Brain microvascular endothelial cell (primary cell): ENCODE measurements around the gene KCNJ18.
"Not testable (repeated sequence)": the region's sequence is repeated elsewhere in the genome, so short reads cannot be mapped to it uniquely, and the experiment has no call there.

Source experiments
- DNase-seq: peaks from one replicate; pipeline ENCODE4 v3.0.0-alpha.2; 2020
- H3K27ac ChIP-seq: fragments of 250-450 bp; sonication (Bioruptor Pico); 2 replicates; pipeline ENCODE4 v1.5.1; 2020; ENCODE audit warnings: mild to moderate bottlenecking, moderate library complexity
- H3K27me3 ChIP-seq: fragments of 250-450 bp; sonication (Bioruptor Pico); replicated peaks from 2 replicates; pipeline ENCODE4 v1.5.1; 2020; ENCODE audit warnings: mild to moderate bottlenecking
- H3K36me3 ChIP-seq: fragments of 250-450 bp; sonication (Bioruptor Pico); replicated peaks from 2 replicates; pipeline ENCODE4 v1.5.1; 2020; ENCODE audit warnings: mild to moderate bottlenecking
- H3K4me3 ChIP-seq: 2 replicates; pipeline ENCODE4 v1.5.1; 2011; ENCODE audit warnings: low read depth, mild to moderate bottlenecking, control low read depth, low read length, moderate library complexity
- in situ Hi-C: cut with HindIII; loops from 2 replicates; pipeline ENCODE4 v1.10.0; 2017; ENCODE audit warnings: low sequenced_read_pairs, low pct_ligation_motif_present

Gene KCNJ18

DNA sequence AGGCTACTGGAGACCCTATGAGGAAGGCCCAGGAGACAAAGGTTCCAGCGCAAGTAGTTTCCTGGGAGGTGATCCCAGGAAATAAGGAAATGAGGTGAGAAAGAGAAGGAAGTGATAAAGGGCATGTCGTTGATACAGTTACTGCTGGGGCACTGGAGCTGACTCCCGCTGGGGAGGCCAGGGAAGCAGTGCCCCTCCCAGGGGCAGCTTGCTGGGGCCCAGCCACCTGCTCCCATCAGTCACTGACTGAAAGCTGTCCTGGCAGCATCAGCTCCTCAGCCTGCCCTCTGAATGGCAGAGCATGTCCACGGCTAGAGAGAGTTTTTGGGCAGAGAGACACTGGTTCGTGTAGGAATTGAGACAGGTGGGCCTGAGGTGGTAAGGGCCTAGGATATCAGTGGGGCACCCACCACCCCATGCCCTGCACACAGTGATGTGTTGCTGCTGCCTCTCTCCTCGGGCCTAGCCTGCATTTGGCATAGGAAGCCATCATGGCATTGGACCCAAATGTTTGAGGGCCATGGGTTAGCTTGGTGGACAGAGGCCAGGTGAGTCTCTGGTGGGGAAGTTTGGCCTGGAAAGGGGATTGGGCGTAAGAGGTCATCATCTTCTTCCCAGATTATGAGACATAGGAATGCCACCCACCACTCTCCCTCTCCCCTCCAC, 4.7 kb downstream of the KCNJ18 start:
- DNase-seq, in situ Hi-C loops, H3K36me3 ChIP-seq, H3K27me3 ChIP-seq, H3K4me3 ChIP-seq, H3K27ac ChIP-seq: not testable (repeated sequence)

GRCh38 chr17:21697508-21697860, 5.2 kb downstream of the KCNJ18 start:
- H3K27me3 ChIP-seq, H3K27ac ChIP-seq, H3K36me3 ChIP-seq, in situ Hi-C loops, H3K4me3 ChIP-seq, DNase-seq: not testable (repeated sequence)

- H3K36me3 ChIP-seq, H3K4me3 ChIP-seq, H3K27ac ChIP-seq, in situ Hi-C loops, DNase-seq, H3K27me3 ChIP-seq: not testable (repeated sequence)
Observed at GRCh38 chr17:21698437-21699075, 6.2 kb downstream of the KCNJ18 start.

DNA sequence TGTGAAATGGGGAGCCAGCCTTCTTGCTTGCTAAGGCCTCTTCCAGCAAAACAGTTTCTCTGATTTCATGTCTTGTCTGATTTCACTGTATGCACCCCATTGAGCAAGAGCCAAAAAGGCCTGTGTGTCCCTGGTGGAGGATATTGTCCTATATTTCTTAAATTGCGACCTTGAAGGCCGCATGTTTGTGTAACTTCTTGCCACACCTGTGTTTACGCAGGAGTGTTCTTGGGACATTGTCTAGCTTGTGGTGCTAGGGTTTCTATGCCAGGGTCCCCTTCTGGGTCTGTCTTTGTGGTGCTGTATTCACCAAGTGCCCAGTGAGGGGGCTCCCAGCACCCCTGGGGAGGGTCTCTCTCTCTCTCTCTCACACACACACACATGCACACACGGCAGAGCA, 6.8 kb downstream of the KCNJ18 start:
- in situ Hi-C loops, H3K36me3 ChIP-seq, H3K4me3 ChIP-seq, H3K27ac ChIP-seq, H3K27me3 ChIP-seq, DNase-seq: not testable (repeated sequence)

DNA sequence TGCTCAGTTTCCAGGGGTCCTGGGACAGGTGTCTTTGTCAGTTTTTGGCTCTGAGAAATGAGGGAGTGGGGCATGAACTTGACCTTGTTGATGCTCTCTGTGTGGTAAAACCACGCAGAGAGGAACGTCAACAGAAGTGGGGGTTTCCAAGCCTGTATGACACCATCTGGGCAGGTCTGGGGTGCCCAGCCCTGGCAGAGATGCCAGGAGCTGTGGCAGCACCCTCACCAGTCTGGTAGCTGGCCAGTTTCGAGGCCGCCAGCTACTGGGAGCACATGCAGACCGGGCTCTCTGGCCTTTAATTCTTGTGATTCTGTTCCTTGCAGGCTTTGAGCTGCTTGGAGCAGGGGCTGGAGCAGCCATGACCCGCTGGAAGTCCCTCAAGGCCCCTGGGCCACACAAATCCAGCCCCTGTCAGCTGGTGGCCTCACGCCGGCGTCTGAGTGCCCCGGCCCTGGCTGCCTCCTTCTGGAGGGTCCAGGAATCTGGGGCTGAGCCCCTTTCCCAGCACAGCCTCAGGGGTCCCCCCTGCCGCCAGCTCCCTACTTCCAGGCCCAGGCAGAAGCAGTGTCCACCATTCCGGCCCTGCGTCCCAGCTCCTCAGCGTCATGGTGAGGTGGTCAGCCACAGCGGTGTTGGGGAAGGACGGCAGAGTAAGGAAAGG, 7.4 kb downstream of the KCNJ18 start:
- H3K27ac ChIP-seq, DNase-seq, H3K27me3 ChIP-seq, H3K36me3 ChIP-seq, in situ Hi-C loops, H3K4me3 ChIP-seq: not testable (repeated sequence)

GRCh38 chr17:21701090-21701489, 8.8 kb downstream of the KCNJ18 start:
- H3K36me3 ChIP-seq, DNase-seq, H3K4me3 ChIP-seq, in situ Hi-C loops, H3K27ac ChIP-seq, H3K27me3 ChIP-seq: not testable (repeated sequence)

GRCh38 chr17:21702029-21702428, 9.7 kb downstream of the KCNJ18 start:
- H3K36me3 ChIP-seq, H3K27ac ChIP-seq, H3K27me3 ChIP-seq, DNase-seq, in situ Hi-C loops, H3K4me3 ChIP-seq: not testable (repeated sequence)

GRCh38 chr17:21702521-21702920, 10.2 kb downstream of the KCNJ18 start:
- in situ Hi-C loops, H3K36me3 ChIP-seq, H3K27ac ChIP-seq: not testable (repeated sequence)

DNA sequence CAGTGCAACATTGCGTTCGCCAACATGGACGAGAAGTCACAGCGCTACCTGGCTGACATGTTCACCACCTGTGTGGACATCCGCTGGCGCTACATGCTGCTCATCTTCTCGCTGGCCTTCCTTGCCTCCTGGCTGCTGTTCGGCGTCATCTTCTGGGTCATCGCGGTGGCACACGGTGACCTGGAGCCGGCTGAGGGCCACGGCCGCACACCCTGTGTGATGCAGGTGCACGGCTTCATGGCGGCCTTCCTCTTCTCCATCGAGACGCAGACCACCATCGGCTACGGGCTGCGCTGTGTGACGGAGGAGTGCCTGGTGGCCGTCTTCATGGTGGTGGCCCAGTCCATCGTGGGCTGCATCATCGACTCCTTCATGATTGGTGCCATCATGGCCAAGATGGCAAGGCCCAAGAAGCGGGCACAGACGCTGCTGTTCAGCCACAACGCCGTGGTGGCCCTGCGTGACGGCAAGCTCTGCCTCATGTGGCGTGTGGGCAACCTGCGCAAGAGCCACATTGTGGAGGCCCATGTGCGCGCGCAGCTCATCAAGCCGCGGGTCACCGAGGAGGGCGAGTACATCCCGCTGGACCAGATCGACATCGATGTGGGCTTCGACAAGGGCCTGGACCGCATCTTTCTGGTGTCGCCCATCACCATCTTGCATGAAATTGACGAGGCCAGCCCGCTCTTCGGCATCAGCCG, 10.8 kb downstream of the KCNJ18 start:
- H3K4me3 ChIP-seq, in situ Hi-C loops: not testable (repeated sequence)

More at GRCh38 chr17:21702521-21702920, 10.2 kb downstream of the KCNJ18 start:
- H3K27me3 ChIP-seq, DNase-seq, H3K4me3 ChIP-seq: not testable (repeated sequence)

DNA sequence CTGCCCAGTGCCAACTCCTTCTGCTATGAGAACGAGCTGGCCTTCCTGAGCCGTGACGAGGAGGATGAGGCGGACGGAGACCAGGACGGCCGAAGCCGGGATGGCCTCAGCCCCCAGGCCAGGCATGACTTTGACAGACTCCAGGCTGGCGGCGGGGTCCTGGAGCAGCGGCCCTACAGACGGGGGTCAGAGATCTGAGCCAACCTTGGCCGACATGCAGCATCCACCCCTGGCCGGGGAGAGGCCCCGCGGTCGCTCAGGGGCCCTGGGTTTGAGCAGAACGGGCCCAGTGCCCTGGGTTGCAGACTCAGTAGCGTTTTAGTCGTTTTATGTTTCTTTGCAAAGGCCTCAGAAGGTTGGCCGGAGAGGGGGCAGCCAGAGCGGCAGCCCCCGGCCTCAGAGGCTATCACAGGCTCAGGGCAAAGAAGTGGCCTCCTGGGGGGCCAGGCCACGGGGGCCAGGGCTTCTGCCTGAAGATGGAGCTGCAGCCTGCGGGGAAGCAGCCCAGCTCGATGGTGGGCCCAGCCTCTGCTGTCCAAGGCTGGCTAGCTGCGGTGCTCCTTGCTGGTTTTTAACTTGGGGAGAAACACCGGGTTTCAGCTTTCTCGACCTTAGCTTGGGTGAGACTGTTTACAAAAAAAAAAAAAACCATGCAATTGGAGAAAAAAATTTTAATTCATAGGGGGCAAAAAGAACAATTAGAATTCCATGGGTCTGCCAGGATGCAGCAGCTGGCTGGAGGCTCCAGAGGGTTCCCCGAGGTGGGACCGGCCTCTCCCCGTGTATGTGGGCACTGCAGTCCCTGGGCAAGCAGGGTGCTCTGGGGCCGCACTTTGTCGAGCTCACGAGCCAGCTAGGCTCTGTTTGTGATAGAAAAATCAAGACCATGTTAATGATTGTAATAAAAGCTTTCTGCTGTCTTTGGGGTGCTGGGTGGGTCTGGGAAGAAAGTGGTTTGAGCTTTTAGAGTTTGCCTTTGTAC, 11.9 kb downstream of the KCNJ18 start:
- H3K4me3 ChIP-seq, in situ Hi-C loops, DNase-seq, H3K36me3 ChIP-seq, H3K27ac ChIP-seq, H3K27me3 ChIP-seq: not testable (repeated sequence)

More for the DNA sequence above, 10.8 kb downstream of the KCNJ18 start:
- not testable (repeated sequence) for H3K36me3 ChIP-seq, H3K27me3 ChIP-seq, DNase-seq, H3K27ac ChIP-seq
